GM23338 (cell line): ENCODE results near the gene PRAC1.

Experiments used
- TF ChIP-seq, protein P1 (sequence below), 2 experiments: fragments of 200-600 bp in 1 of 2; sonication (generic) in 1 of 2; conservative IDR thresholded peaks; 2 replicates each; pipeline versions ENCODE4 v1.5.1 to v1.6.1; 2016 to 2017; ENCODE audit warnings: antibody characterized with exemption in 2 of 2, low read depth in 2 of 2, mild to moderate bottlenecking in 2 of 2, moderate library complexity in 1 of 2
- TF ChIP-seq, protein P2 (sequence below): IDR thresholded peaks from one replicate; pipeline ENCODE4 v1.6.1; 2018; ENCODE audit warnings: antibody characterized with exemption; ENCODE audit not compliant: unreplicated experiment

DNA sequence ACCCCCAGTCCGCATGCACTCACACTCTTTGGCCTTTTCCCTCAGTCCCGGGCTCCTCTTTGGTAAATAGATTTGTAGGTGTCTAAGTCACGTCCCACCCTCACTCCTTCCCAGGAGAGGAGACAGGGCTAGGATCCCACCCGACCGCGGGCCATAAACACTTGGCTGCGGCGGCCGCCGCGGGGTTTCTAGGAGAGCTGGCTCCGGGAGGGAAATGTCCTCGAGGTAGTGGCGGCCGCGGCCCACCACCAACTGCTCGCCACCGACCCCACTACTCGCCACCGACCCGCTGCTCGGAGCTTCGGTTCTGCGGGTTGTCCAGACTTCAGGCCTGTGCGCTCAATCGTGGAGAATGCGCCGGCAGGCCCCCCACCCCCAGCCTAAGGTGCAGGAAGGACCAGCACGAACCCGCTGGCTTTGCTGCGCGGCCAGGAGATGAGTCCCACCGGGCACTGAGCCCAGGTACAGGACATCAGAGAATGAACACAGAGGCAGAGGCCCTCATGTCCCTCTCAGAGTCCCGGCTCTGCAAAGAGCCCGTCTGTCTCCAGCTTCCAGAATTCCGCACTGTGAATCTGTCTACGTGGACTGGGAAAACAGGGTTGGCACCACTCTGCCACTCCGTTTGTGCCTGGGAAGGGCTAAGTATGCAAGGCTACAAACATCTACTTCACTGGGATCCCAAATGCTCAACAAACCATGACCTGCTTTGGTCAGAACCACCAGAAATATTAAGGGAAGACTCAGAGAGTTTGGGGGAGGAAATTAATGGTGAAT lies 3.2 kb upstream of the PRAC1 start:
- TF ChIP-seq, protein P1, sequence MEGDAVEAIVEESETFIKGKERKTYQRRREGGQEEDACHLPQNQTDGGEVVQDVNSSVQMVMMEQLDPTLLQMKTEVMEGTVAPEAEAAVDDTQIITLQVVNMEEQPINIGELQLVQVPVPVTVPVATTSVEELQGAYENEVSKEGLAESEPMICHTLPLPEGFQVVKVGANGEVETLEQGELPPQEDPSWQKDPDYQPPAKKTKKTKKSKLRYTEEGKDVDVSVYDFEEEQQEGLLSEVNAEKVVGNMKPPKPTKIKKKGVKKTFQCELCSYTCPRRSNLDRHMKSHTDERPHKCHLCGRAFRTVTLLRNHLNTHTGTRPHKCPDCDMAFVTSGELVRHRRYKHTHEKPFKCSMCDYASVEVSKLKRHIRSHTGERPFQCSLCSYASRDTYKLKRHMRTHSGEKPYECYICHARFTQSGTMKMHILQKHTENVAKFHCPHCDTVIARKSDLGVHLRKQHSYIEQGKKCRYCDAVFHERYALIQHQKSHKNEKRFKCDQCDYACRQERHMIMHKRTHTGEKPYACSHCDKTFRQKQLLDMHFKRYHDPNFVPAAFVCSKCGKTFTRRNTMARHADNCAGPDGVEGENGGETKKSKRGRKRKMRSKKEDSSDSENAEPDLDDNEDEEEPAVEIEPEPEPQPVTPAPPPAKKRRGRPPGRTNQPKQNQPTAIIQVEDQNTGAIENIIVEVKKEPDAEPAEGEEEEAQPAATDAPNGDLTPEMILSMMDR (conservative IDR thresholded peaks at IDR 0.05; ENCODE audit: low read depth in 2 of 2): no peak
- TF ChIP-seq, protein P2, sequence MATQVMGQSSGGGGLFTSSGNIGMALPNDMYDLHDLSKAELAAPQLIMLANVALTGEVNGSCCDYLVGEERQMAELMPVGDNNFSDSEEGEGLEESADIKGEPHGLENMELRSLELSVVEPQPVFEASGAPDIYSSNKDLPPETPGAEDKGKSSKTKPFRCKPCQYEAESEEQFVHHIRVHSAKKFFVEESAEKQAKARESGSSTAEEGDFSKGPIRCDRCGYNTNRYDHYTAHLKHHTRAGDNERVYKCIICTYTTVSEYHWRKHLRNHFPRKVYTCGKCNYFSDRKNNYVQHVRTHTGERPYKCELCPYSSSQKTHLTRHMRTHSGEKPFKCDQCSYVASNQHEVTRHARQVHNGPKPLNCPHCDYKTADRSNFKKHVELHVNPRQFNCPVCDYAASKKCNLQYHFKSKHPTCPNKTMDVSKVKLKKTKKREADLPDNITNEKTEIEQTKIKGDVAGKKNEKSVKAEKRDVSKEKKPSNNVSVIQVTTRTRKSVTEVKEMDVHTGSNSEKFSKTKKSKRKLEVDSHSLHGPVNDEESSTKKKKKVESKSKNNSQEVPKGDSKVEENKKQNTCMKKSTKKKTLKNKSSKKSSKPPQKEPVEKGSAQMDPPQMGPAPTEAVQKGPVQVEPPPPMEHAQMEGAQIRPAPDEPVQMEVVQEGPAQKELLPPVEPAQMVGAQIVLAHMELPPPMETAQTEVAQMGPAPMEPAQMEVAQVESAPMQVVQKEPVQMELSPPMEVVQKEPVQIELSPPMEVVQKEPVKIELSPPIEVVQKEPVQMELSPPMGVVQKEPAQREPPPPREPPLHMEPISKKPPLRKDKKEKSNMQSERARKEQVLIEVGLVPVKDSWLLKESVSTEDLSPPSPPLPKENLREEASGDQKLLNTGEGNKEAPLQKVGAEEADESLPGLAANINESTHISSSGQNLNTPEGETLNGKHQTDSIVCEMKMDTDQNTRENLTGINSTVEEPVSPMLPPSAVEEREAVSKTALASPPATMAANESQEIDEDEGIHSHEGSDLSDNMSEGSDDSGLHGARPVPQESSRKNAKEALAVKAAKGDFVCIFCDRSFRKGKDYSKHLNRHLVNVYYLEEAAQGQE: no peak
